Amygdala (tissue), 56 donors: ENCODE results near the gene ABL2.
A peak's percentile ranks its signal among the peaks of the same experiment; 100 is the strongest.
"Not testable (repeated sequence)": the region's sequence is repeated elsewhere in the genome, so short reads cannot be mapped to it uniquely, and the experiment has no call there.

Source experiments
- DNase-seq, 56 donors: peaks; one replicate each; lab custom pipeline; 2025; lab: John Stamatoyannopoulos, UW

The ABL2 gene

DNA sequence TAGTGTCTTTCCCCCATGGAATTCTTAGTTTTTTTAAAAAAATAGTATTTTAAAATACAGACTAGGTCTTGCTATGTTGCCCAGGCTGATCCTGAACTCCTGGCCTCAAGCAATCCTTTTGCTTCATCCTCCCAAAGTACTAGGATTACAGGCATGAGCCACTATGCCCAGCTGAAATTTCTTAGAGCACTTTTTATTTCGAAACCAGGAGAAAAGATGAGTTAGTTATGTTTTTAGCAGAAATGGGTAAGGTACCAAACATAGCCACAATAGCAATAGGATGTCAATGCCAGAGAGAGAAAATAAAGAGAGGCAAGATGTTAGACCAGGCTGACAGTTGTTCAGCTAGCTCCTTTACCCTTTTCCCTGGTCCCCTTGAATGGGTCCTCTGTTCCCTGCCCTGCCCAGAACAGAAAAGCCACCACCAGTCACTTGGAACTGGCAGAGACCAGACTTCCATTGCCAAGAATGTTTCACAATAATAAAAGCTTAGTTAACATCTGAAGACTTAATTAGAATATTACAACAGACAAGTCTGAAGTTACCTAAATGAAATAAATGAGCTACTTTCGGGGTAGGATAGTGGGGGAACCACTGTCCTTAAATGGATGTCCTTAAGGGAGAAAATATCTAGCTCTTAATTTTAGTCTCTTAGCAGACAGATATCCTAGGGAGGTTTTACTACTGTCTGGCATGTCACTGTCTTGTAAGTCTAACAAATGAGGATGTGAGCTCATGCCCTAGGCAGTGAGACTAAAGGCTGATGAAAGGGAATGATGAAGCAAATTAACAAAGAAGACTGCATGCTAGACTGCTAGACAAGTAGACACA, 54.3 kb downstream of the ABL2 start:
- DNase-seq, result peak in 46 of 56 donors; percentile 1 to 68 (median 22)

GRCh38 chr1:179170468-179170770, 59.1 kb downstream of the ABL2 start:
- DNase-seq, result not testable (repeated sequence)

- DNase-seq, result no peak
Measured at GRCh38 chr1:179169616-179170467, 59.6 kb downstream of the ABL2 start.

GRCh38 chr1:179168536-179168935, 60.9 kb downstream of the ABL2 start:
- DNase-seq, result no peak

- no peak for DNase-seq
Measured at GRCh38 chr1:179167955-179168354, 61.5 kb downstream of the ABL2 start.

- DNase-seq, result no peak
Measured at GRCh38 chr1:179167418-179167777, 62.1 kb downstream of the ABL2 start.

- no peak for DNase-seq
Measured at GRCh38 chr1:179166663-179167417, 62.6 kb downstream of the ABL2 start.

DNA sequence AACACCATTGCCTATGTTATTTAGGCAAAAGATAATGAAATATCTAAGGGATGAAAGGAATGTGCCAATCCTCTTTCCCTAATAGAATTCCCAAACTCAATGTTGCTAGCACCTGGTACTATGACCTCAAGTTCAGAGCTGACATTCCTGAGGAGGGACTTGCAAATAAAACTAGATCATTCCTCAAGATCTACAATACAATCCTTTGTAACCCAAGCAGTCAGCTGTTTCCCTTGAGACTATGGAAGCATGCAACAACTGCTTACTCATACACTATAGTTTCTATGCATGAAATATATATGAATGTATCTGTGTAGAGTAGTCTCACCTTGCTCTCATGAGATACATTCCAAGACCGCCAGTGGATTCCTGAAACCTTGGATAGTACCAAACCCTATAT, 65.0 kb downstream of the ABL2 start:
- no peak for DNase-seq

- no peak for DNase-seq
Measured at GRCh38 chr1:179156708-179157107, 72.8 kb downstream of the ABL2 start.

DNA sequence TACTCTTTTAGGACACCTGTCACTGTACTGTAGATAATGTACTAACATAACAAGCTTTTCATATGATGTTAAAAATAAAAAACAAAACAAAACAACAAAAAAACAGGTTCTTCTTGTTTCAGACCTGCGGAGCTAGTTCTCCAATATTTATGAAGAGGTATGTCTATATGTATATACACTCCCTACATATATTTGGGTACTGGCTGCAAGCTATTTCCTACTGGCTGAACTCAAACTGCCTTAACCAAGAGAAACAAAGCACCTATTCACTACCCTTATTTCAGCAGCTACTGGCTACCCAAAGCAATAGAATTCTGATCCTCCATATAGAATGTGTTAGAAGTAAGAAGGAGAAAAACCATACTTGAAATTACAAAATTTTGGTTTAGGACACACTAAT, 73.5 kb downstream of the ABL2 start:
- no peak for DNase-seq

- DNase-seq, result no peak
Measured at GRCh38 chr1:179155615-179156014, 73.9 kb downstream of the ABL2 start.

DNA sequence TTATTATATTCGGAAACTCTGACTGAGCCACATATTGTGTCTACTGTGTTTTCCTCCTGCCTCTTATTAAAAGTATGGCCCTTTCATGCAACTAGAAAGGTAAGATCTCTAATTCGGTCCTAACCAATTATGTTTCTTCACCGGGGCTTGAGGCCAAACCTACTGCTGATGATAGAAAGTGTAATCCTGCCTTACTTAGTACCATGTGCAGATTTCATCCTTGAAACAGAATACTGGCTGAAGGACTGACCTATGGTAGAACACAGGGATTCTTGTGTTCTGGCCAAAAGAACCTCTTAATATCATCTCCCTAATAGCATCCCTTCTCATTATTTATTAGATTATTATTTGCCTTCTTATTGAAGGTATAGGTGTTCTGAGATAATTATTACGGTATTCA, 75.0 kb downstream of the ABL2 start:
- no peak for DNase-seq

- DNase-seq, result no peak
Measured at GRCh38 chr1:179153217-179153616, 76.3 kb downstream of the ABL2 start.

DNA sequence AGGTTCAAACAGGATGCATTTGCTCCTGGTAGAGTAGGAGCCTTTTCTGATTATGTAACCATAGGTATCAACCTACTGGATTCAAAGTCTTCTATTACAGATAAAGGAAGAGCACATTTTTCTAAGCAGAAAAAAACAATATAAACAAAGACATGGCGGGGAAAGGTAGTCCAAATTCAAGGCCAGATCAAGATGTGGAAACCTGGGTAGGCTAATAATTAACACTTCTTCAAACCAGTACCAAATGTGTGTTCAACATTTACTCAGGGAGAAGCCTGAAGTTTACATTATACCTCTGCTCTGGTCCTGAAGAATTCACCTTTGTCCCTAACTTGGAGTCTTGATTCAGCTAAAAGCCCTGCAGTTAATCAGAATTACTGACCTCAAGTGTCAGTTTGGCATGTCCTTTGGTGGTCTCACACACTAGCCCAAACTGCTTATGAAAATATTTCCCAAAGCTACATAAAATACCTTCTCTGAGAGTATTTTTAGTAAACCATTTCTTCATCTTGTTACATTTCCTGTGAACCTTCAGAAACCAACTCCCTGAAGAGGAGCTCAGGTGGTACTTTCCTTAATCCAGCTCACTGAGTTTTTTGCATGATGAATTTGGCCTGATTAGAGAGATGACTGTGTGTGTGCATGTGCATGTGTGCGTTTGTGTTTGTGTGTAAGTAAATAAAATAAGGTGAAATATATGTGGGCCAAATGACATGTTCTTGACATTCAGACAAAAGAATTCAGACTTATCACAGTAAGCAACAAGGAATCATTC, 77.4 kb downstream of the ABL2 start:
- no peak for DNase-seq

DNA sequence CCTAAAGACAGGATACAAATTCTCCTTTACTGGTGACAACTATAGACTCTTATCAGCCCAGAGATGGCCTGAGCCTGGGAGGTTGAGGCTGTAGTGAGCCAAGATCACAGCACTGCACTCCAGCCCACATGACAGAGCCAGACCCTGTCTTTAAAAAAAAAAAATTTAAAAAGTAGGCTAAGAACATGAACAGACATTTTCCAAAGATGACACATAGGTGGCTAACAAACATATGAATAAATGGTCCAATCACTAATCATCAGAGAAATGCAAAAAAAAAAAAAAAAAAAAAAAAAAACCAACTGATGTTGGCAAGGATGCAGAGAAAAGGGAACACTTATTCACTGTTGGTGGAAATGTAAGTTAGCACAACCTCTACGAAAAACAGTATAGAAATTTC, 82.6 kb downstream of the ABL2 start:
- DNase-seq, result no peak

DNA sequence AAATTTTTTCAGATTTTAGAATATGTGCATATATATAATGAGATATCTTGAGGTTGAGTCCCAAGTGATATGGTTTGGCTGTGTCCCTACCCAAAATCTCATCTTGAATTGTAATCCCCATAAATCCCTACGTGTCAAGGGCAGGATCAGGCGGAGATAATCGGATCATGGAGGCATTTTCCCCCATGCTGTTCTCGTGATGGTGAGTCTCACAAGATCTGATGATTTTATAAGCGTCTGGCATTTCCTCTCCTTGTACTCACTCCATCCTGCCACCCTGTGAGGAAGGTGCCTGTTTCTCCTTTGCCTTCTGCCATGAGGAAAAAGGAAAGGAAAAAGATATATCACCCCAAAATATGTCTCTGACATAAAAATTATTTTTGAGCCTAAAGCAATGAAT, 83.0 kb downstream of the ABL2 start:
- DNase-seq, result no peak

DNA sequence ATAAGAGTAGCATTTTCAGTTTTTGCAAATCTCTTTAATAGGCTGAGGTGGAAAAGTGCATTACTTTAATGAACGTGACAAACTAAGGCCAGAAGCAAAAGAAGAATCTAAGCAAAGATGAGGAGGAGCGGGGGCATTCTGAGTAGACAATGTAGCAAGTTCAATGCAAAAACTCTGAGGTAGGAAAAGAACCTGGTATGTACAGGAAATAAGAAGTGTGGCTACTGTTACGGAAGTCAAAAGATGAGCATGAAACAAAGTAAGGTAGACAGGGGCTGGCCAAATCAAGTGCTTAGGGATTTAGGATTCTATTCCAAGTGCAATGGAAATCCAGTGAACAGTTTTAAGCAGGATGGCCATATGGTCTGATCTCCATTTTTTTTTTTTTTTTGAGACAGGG, 84.0 kb downstream of the ABL2 start:
- no peak for DNase-seq

DNA sequence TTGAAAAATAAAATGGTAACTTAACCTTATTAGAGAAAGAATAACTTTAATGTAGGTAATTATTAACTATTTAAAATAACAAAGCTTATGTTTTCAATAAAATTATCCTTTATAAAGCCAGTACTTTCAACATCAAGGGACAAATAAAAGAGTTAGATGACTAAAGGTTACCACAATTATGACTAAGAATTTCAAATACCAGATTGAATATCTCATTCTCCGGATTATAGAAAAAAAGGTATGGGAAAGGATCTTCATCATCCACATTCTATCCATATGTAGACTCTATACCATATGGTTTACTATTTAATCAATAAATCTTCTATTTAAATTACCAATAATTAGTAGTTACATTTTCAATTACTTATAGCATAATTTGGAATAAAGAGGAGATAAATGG, 84.9 kb downstream of the ABL2 start:
- no peak for DNase-seq

GRCh38 chr1:179143322-179143721, 86.2 kb downstream of the ABL2 start:
- no peak for DNase-seq

GRCh38 chr1:179142889-179143299, 86.6 kb downstream of the ABL2 start:
- no peak for DNase-seq
